Endothelial cell of umbilical vein (primary cell): ENCODE measurements around the gene P2RX1. TPM values are rescaled to one million over a fixed set of nuclear protein-coding genes. Genes with fewer than 3 reads are reported as not detected.

Experiments
- BruUV-seq: library from RNA; stranded (reverse); fragments of 400-500 nt; replicated peaks from 2 replicates; lab custom pipeline; 2021; lab: Mats Ljungman, UMichigan
- CTCF ChIA-PET: fragments of 300-600, 350-600 bp; sonication (Branson Sonifier 250); formaldehyde crosslinking; loops from one replicate; lab custom pipeline; 2021; ENCODE audit warnings: antibody characterized with exemption, inconsistent platforms; lab: Charles Lee
- POLR2A ChIA-PET: fragments of 300-600, 350-600 bp; sonication (Branson Sonifier 250); formaldehyde crosslinking; loops from one replicate; lab custom pipeline; 2021; ENCODE audit warnings: antibody characterized with exemption, inconsistent platforms; lab: Charles Lee
- DNase-seq: peaks from one replicate; pipeline ENCODE4 v3.0.0-alpha.2; 2011; ENCODE audit warnings: low read depth, low spot score
- FAIRE-seq: peaks from 2 replicates; lab custom pipeline; 2011; peaks lifted over from hg19 to GRCh38; lab: Jason Lieb, UNC
- H2AFZ ChIP-seq: 2 replicates; pipeline ENCODE4 v1.6.0; 2012; ENCODE audit warnings: low read depth, low read length, control low read depth, inconsistent platforms
- H3K27ac ChIP-seq: 2 replicates; pipeline ENCODE4 v1.5.1; 2011; ENCODE audit warnings: low read depth, mild to moderate bottlenecking, control low read depth, low read length, moderate library complexity; ENCODE audit not compliant: insufficient read depth
- H3K27me3 ChIP-seq, 2 experiments: 2 replicates each; pipeline versions ENCODE4 v1.6.0 to v1.6.1; 2011; ENCODE audit warnings: low read length in 2 of 2, mixed read lengths in 1 of 2; ENCODE audit not compliant: control insufficient read depth in 2 of 2, insufficient read depth in 2 of 2
- H3K36me3 ChIP-seq, 2 experiments: 2 replicates in 1 of 2; 3 replicates in 1 of 2; pipeline ENCODE4 v1.5.1; 2011; ENCODE audit warnings: low read length in 2 of 2, mild to moderate bottlenecking in 1 of 2, moderate library complexity in 1 of 2; ENCODE audit not compliant: control insufficient read depth in 2 of 2, insufficient read depth in 2 of 2; ENCODE audit errors: extremely low read depth in 1 of 2
- H3K4me1 ChIP-seq: 3 replicates; pipeline ENCODE4 v1.5.1; 2011; ENCODE audit warnings: mild to moderate bottlenecking, low read length; ENCODE audit not compliant: control insufficient read depth, insufficient read depth; ENCODE audit errors: extremely low read depth
- H3K4me2 ChIP-seq: 2 replicates; pipeline ENCODE4 v1.6.1; 2011; ENCODE audit warnings: low read length, control low read depth, mixed read lengths; ENCODE audit not compliant: insufficient read depth
- H3K4me3 ChIP-seq, 3 experiments: fragments of 200-600 bp in 1 of 3; sonication (generic), shearing (Covaris generic) in 1 of 3; replicated peaks in 1 of 3; 2 replicates each; pipeline ENCODE4 v1.5.1; 2011 to 2016; ENCODE audit warnings: control low read depth in 3 of 3, low read length in 3 of 3, mild to moderate bottlenecking in 2 of 3, inconsistent platforms in 1 of 3, low read depth in 1 of 3, moderate library complexity in 1 of 3; ENCODE audit not compliant: insufficient read depth in 1 of 3
- H3K79me2 ChIP-seq: 2 replicates; pipeline ENCODE4 v1.6.0; 2012; ENCODE audit warnings: low read length, inconsistent platforms; ENCODE audit not compliant: control insufficient read depth, insufficient read depth
- H3K9ac ChIP-seq: replicated peaks from 2 replicates; pipeline ENCODE3; 2011; ENCODE audit warnings: low read length, control low read depth; ENCODE audit not compliant: insufficient read depth; ENCODE audit errors: extremely low read depth
- H3K9me1 ChIP-seq: replicated peaks from 3 replicates; pipeline ENCODE4 v1.6.0; 2011; ENCODE audit warnings: mild to moderate bottlenecking, low read length; ENCODE audit not compliant: control insufficient read depth, insufficient read depth; ENCODE audit errors: extremely low read depth
- H3K9me3 ChIP-seq: replicated peaks from 2 replicates; pipeline ENCODE4 v1.5.1; 2012; ENCODE audit warnings: low read length, inconsistent platforms; ENCODE audit not compliant: control insufficient read depth, insufficient read depth
- H4K20me1 ChIP-seq: replicated peaks from 2 replicates; pipeline ENCODE3; 2011; ENCODE audit warnings: mild to moderate bottlenecking, low read length; ENCODE audit not compliant: control insufficient read depth, insufficient read depth; ENCODE audit errors: extremely low read depth
- CTCF ChIP-seq, 2 donors: IDR thresholded peaks; 1 replicate in 1 of 2; 2 replicates in 1 of 2; pipeline ENCODE4 v1.5.1; 2011; ENCODE audit warnings: low read length in 2 of 2, mild to moderate bottlenecking in 2 of 2, moderate library complexity in 2 of 2, control low read depth in 1 of 2, inconsistent platforms in 1 of 2, low read depth in 1 of 2; ENCODE audit not compliant: insufficient read depth in 1 of 2; ENCODE audit errors: extremely low read depth in 1 of 2
- EZH2 ChIP-seq: IDR thresholded peaks from 2 replicates; pipeline ENCODE4 v1.6.1; 2012; ENCODE audit warnings: borderline replicate concordance, low read depth, mild to moderate bottlenecking, moderate library complexity, low read length, inconsistent platforms; ENCODE audit not compliant: severe bottlenecking
- FOS ChIP-seq: IDR thresholded peaks from 2 replicates; pipeline ENCODE4 v1.6.1; 2011; ENCODE audit warnings: mild to moderate bottlenecking, low read length, moderate library complexity, borderline replicate concordance; ENCODE audit not compliant: insufficient read depth
- GATA2 ChIP-seq: IDR thresholded peaks from 2 replicates; pipeline ENCODE4 v1.7.0; 2011; ENCODE audit warnings: low read depth, mild to moderate bottlenecking, moderate library complexity, mixed read lengths, low read length; ENCODE audit not compliant: insufficient read length, insufficient read depth
- JUN ChIP-seq: IDR thresholded peaks from 2 replicates; pipeline ENCODE4 v1.6.1; 2011; ENCODE audit warnings: borderline replicate concordance, low read depth; ENCODE audit not compliant: insufficient read length, insufficient read depth
- MAX ChIP-seq: IDR thresholded peaks from 2 replicates; pipeline ENCODE4 v1.6.1; 2011; ENCODE audit not compliant: insufficient read depth, insufficient read length
- MYC ChIP-seq: IDR thresholded peaks from one replicate; pipeline ENCODE4 v1.6.1; 2011; ENCODE audit warnings: mild to moderate bottlenecking, low read depth, low read length
- POLR2A ChIP-seq: IDR thresholded peaks from 2 replicates; pipeline ENCODE4 v1.6.1; 2012; ENCODE audit warnings: low read depth, mild to moderate bottlenecking, control low read depth, low read length
- POLR2AphosphoS5 ChIP-seq: IDR thresholded peaks from 2 replicates; pipeline ENCODE4 v1.6.1; 2012; ENCODE audit warnings: low read depth, mild to moderate bottlenecking, control low read depth, low read length, moderate library complexity; ENCODE audit not compliant: insufficient read depth
- dilution Hi-C: fragments of 300-500 bp; cut with MboI; formaldehyde crosslinking; loops from one replicate; pipeline ENCODE4 v1.15.0; 2019; ENCODE audit warnings: low sequenced_read_pairs; ENCODE audit not compliant: extremely low pct_ligation_motif_present
- intact Hi-C: fragments of 100-400 bp; cut with micrococcal nuclease; formaldehyde crosslinking; loops from one replicate; pipeline ENCODE4 v1.10.0; 2022
- polyA plus RNA-seq, 4 experiments: library from polyadenylated mRNA; depleted of rRNA in 3 of 4; stranded (reverse) in 3 of 4; unstranded in 1 of 4; fragments of >200 nt; gene quantifications; 2 replicates each; pipeline versions ENCODE4 v1.2.1 to v1.2.3, GENCODE V29; 2011 to 2012; ENCODE audit warnings: missing spikeins in 1 of 4
- total RNA-seq: library from RNA; stranded (reverse); gene quantifications from 2 replicates; pipeline ENCODE4 v1.2.3, GENCODE V29; 2021

Gene P2RX1
- total and polyA plus RNA-seq, 2 donors (not counting 3 experiments of a cell fraction or from before 2014, with no cell fraction given) = not detected

GRCh38 chr17:3926860-3927627 is 10.8 kb upstream of the P2RX1 start:
- TF ChIP-seq MAX (no peak), JUN (no peak), FOS (no peak), EZH2 (no peak), POLR2A (no peak), POLR2AphosphoS5 (no peak), MYC (no peak), CTCF (IDR thresholded peaks at IDR 0.05; ENCODE audit: extremely low read depth in 1 of 2, insufficient read depth in 1 of 2, low read depth in 1 of 2, low read length in 2 of 2) (no peak), GATA2 (no peak)
- Histone ChIP-seq H3K4me2 (no peak overlapping the region), H3K36me3 (no peaks in the 10 kb centered on the region), H3K4me1 (no peaks in the 10 kb centered on the region), H3K79me2 (no peaks in the 10 kb centered on the region), H2AFZ (no peak overlapping the region), H3K9me3 (no peaks in the 10 kb centered on the region), H4K20me1 (no peaks in the 10 kb centered on the region), H3K9me1 (no peaks in the 10 kb centered on the region), H3K27me3 (no peaks in the 10 kb centered on the region), H3K4me3 (no peak overlapping the region), H3K9ac (no peak overlapping the region), H3K27ac (no peak overlapping the region)
- DNase-seq (no peak), FAIRE-seq (no peak)
- intact Hi-C loops (no loop called here), dilution Hi-C loops (no loop called here)
- no TSS peak for BruUV-seq
- ChIA-PET CTCF (interaction anchor here (1.2 to 2.6 kb wide), 4 partner anchors 9 to 72 kb away, joined by 3 to 17 read pairs (median 4); no protein-coding TSS in a partner anchor), POLR2A (no interaction called here)
